GM21528 (cell line): Measurements from ENCODE around the gene PGGHG.

ENCODE experiments used
- ATAC-seq: cut with Tn5 transposase; IDR thresholded peaks from one replicate; pipeline ENCODE4 v1.9.1; 2021; ENCODE audit warnings: mild to moderate bottlenecking, moderate library complexity; ENCODE audit not compliant: unreplicated experiment, low FRiP score

PGGHG gene

GRCh38 chr11:344836-345578 lies 56.1 kb downstream of the PGGHG start:
- ATAC-seq: no peak
